ENCODE measurements around the gene SLC51A.

- no peak for TF ChIP-seq TAF1 (IDR thresholded peaks at IDR 0.05; ENCODE audit: control insufficient read depth, extremely low read depth, insufficient read depth, low read length, severe bottlenecking)
- TF ChIP-seq CTCF (IDR thresholded peaks at IDR 0.05 in 2 of 3, conservative IDR thresholded peaks at IDR 0.05 in 1 of 3; ENCODE audit: insufficient read depth in 2 of 3, low read depth in 1 of 3, low read length in 3 of 3), result no peak
- TF ChIP-seq, protein P1, sequence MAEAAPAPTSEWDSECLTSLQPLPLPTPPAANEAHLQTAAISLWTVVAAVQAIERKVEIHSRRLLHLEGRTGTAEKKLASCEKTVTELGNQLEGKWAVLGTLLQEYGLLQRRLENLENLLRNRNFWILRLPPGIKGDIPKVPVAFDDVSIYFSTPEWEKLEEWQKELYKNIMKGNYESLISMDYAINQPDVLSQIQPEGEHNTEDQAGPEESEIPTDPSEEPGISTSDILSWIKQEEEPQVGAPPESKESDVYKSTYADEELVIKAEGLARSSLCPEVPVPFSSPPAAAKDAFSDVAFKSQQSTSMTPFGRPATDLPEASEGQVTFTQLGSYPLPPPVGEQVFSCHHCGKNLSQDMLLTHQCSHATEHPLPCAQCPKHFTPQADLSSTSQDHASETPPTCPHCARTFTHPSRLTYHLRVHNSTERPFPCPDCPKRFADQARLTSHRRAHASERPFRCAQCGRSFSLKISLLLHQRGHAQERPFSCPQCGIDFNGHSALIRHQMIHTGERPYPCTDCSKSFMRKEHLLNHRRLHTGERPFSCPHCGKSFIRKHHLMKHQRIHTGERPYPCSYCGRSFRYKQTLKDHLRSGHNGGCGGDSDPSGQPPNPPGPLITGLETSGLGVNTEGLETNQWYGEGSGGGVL (CRISPR knock-in tag; IDR thresholded peaks at IDR 0.05), result no peak
- TF ChIP-seq EP300 (IDR thresholded peaks at IDR 0.05; ENCODE audit: low read length), result no peak
- no peak for TF ChIP-seq ZNF12 (CRISPR knock-in tag; IDR thresholded peaks at IDR 0.05)
- TF ChIP-seq CREB1 (IDR thresholded peaks at IDR 0.05), result no peak
- no peak for TF ChIP-seq CREB1 (CRISPR knock-in tag; IDR thresholded peaks at IDR 0.05)
- no peak for TF ChIP-seq GABPB2 (CRISPR knock-in tag; conservative IDR thresholded peaks at IDR 0.05)
- TF ChIP-seq CEBPB (tag; IDR thresholded peaks at IDR 0.05), result no peak
- no peak for TF ChIP-seq BACH1 (tag; IDR thresholded peaks at IDR 0.05)
- no peak for TF ChIP-seq ZBED1 (IDR thresholded peaks at IDR 0.05)
- no peak for TF ChIP-seq BMI1 (IDR thresholded peaks at IDR 0.05; ENCODE audit: low read length)
- no peak for TF ChIP-seq FOXA1 (IDR thresholded peaks at IDR 0.05; ENCODE audit: borderline replicate concordance)
Observed at GRCh38 chr3:196219970-196220311, 3.6 kb downstream of the SLC51A start.

Measured in K562 (cell line).